RWPE2 (cell line): ENCODE results near the gene SH3RF2.

Experiments
- ATAC-seq: fragments of 200-7000 bp; cut with Tn5 transposase; 3 replicates; pipeline ENCODE4 v1.9.1; 2021; ENCODE audit warnings: low read depth
- DNase-seq: peaks from one replicate; pipeline ENCODE4 v3.0.0-alpha.2; 2020; ENCODE audit warnings: low spot score
- H3K27ac ChIP-seq: fragments of 450-650 bp; 2 replicates; pipeline ENCODE4 v1.5.1; 2017; ENCODE audit warnings: mild to moderate bottlenecking; ENCODE audit not compliant: poor library complexity, severe bottlenecking
- H3K27me3 ChIP-seq: fragments of 250-450 bp; sonication (Bioruptor Pico); 2 replicates; pipeline ENCODE4 v1.5.1; 2021; ENCODE audit warnings: mild to moderate bottlenecking, moderate library complexity; ENCODE audit not compliant: insufficient read depth, poor library complexity, severe bottlenecking
- H3K36me3 ChIP-seq: fragments of 250-450 bp; sonication (Bioruptor Pico); 2 replicates; pipeline ENCODE4 v1.5.1; 2020; ENCODE audit warnings: low read depth, mild to moderate bottlenecking, moderate library complexity
- H3K4me1 ChIP-seq: fragments of 250-450 bp; sonication (Bioruptor Pico); 2 replicates; pipeline ENCODE4 v1.5.1; 2021; ENCODE audit warnings: mild to moderate bottlenecking, moderate library complexity; ENCODE audit not compliant: insufficient read depth, poor library complexity, severe bottlenecking
- H3K4me3 ChIP-seq: fragments of 250-450 bp; sonication (Bioruptor Pico); 2 replicates; pipeline ENCODE4 v1.5.1; 2021; ENCODE audit warnings: mild to moderate bottlenecking, moderate library complexity; ENCODE audit not compliant: severe bottlenecking
- H3K9me3 ChIP-seq: fragments of 250-450 bp; sonication (Bioruptor Pico); 2 replicates; pipeline ENCODE4 v1.5.1; 2021; ENCODE audit warnings: mild to moderate bottlenecking, moderate library complexity; ENCODE audit not compliant: severe bottlenecking
- CTCF ChIP-seq: fragments of 450-650 bp; IDR thresholded peaks from one replicate; pipeline ENCODE4 v1.5.1; 2017; ENCODE audit warnings: mild to moderate bottlenecking, moderate library complexity; ENCODE audit not compliant: poor library complexity, severe bottlenecking

Gene SH3RF2

GRCh38 chr5:146041180-146041789, 104.9 kb downstream of the SH3RF2 start:
- peaks cover 6% of the 10 kb centered on the region; the same call in 1 of the 2 replicates for H3K36me3 ChIP-seq
- H3K4me3 ChIP-seq, result no peak overlapping the region
- no peaks in the 10 kb centered on the region for H3K27me3 ChIP-seq
- H3K27ac ChIP-seq, result peak overlapping the region; percentile 81
- DNase-seq (no peak), ATAC-seq (no peak)
- TF ChIP-seq CTCF, result peak; percentile 67
- H3K4me1 ChIP-seq, result peaks cover 22% of the 10 kb centered on the region
- no peaks in the 10 kb centered on the region for H3K9me3 ChIP-seq

DNA sequence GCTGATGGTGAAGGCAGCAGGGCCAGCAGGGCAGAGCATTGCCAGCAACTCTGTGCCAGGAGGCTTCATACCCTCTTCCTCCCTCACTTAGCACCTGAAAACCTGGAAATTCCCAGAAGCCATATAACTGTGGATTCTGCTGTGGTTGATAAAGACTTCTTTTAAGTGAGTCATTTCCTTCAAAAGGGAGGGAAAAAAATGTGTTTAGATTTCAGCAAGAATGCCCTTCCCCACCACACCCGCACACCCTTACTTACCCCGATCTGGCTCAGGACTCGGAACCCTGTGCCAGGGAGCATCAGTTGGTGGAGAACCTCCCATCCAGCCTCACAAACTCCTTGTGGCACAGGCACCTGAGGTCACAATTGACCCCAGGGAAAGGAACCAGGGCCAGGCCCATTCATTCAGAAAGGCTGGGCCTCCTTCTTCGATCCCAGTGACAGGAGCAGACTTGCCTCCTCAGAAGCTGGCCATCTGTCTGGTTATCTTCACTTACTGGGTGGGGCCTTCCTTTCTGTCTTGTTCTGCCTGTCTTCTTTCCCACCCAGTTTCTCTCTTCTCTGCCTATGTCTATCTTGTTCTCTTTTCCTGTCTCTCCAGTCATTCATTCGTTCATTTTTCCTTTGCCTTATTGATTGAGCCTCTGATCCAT, 106.4 kb downstream of the SH3RF2 start:
- Histone ChIP-seq H3K27me3 (no peaks in the 10 kb centered on the region), H3K36me3 (peaks cover 6% of the 10 kb centered on the region; the same call in 1 of the 2 replicates), H3K27ac (peak overlapping the region; percentile 81), H3K4me1 (peaks cover 22% of the 10 kb centered on the region), H3K4me3 (no peak overlapping the region), H3K9me3 (no peaks in the 10 kb centered on the region)
- ATAC-seq (peak; percentile 90), DNase-seq (peak; percentile 82)
- no peak for TF ChIP-seq CTCF

DNA sequence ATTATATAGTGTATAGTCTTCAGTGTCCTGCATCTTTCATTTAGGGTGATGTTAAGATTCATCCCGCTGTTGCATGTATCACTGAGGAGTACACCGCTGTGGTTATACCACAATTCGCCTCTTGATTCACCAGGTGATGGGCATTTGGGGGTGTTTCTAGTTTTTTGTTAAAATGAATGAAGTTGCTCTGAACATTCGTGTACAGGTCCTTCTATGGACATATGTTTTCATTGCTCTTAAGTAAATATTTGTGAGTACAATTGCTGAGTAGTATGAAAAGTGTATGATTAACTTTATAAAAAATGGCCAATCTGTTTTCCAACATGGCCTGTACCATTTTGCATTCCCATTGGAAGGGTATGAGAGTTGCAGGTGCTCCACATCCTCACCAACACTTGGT, 107.3 kb downstream of the SH3RF2 start:
- DNase-seq (no peak), ATAC-seq (no peak)
- H3K27me3 ChIP-seq, result no peaks in the 10 kb centered on the region
- H3K9me3 ChIP-seq, result no peaks in the 10 kb centered on the region
- H3K4me1 ChIP-seq, result peaks cover 22% of the 10 kb centered on the region
- H3K4me3 ChIP-seq, result no peak overlapping the region
- H3K27ac ChIP-seq, result peak overlapping the region; percentile 81
- H3K36me3 ChIP-seq, result peaks cover 6% of the 10 kb centered on the region; the same call in 1 of the 2 replicates
- no peak for TF ChIP-seq CTCF

- no peak overlapping the region for H3K27ac ChIP-seq
- peaks cover 27% of the 10 kb centered on the region for H3K36me3 ChIP-seq
- no peaks in the 10 kb centered on the region for H3K9me3 ChIP-seq
- no peak for ATAC-seq
- no peaks in the 10 kb centered on the region for H3K27me3 ChIP-seq
- no peak for TF ChIP-seq CTCF
- H3K4me1 ChIP-seq, result peaks cover 13% of the 10 kb centered on the region
- H3K4me3 ChIP-seq, result no peak overlapping the region
- DNase-seq, result no peak
Observed at GRCh38 chr5:146047396-146047795, 111.0 kb downstream of the SH3RF2 start.
